ENCODE measurements around the gene EHHADH.
"Not testable (repeated sequence)": the region's sequence is repeated elsewhere in the genome, so short reads cannot be mapped to it uniquely, and the experiment has no call there.

The EHHADH gene

DNA sequence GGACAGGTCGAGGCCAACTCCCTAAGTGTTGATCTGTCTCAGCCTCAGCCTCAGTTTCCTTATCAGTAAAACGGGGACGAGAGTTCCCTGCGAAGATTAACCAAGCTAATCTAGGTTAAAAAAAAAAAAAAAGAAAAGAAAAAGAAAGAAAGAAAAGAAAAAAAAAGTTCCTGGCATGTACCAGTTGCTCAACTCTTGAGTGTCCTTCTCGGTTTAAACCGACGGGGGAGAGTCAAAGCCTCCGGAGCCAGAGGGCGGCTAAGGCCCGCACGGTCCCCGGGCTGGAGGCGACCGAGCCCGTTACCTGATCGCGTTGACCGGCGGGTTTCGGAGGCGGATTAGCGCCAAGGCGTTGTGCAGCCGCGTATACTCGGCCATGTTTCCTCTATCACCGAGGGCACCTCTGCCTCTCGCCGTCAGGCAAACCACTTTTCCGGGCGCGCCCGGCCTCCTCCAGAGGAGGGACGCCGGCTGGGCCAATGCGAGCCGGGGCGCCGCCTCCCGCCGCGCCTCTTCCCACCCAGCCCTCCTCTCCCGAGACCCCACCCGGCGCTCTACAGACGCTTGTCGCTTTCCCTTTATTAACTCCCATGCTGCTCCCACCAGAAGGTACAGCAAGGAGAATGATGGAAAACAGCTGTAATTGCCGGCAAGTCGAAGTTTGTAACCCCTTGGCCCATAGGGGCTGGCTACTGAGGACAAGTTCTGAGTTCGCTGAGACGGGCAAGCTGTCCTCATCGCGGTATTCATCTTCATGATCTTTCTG, at the start of gene EHHADH:
TSS of gene EHHADH (minus strand) at position 405 of the 766 bp plus-strand sequence. CDS start at position 378, 27 bp downstream.
- peak; percentile 68 for DNase-seq

DNA sequence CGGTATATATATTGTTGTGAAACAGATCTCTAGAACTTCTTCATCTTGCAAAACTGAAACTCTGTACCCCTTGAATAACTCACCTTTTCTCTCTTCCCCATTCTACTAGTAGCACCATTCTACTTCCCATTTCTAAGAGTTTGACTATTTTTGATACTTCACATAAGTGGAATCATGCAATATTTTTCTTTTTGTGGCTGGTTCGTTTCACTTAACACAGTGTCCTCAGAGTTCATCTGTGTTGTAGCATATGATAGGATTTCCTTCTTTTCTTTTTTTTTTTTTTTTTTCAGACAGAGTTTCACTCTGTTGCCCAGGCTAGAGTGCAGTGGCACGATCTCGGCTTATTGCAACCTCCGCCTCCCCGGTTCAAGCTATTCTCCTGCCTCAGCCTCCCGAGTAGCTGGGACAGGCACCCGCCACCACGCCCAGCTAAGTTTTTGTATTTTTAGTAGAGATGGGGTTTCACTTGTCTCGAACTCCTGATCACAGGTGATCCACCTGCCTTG, 46.1 kb upstream of the EHHADH start:
- not testable (repeated sequence) for DNase-seq

DNA sequence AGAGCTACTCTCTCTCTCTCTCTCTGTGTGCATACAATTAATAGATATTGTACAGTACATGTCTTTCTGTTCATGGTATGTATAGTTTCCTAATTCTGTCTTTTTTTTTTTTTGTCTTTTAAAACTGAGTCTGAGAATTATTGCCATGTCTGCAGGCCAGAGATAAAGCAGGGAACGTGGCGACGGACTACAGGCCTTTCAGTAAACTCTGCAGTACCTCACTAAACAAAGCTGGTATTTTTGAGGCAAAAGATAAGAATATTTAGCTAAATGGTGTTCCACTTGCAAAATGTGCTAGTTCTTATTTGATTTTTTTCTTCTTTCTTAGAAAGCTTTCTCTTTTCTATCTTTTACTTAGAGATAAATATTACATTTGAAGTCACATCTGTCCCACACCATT, 44.0 kb upstream of the EHHADH start:
- no peak for DNase-seq

DNA sequence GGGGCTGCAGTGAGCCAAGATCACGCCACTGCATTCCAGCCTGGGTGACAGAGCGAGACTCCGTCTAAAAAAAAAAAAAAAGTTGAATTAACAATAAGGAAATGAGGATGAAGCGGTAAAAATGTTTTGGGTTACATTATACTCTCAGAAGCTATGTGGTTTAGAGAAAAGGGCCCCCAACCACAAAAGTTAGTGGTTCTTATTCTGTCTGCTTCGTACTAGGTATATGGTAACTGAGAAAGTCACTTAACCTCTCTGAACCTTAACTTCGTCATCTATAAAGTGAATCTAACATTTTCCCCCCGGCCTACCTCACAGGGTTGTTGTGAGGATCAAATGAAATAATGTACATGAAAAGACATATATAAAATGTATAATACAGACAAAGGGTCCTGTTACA, 38.4 kb upstream of the EHHADH start:
- no peak for DNase-seq

DNA sequence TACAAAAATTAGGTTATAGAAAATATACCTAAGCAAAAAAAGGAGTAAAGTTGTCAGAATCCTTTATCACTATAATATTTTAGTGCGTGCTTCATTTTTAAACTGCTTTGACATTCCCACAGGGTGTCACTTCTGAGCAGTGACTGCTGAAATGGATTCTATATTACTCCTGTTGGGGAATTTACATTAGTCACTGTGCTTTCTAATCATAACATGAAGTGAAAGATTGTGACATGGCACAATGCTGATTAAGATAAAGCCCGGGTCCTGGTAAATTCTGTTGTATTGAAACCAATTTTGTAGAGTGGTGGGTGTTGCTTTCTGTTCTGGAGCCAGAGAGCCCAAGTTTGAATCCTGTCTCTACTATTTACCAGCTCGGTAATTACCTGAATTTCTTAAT, 36.4 kb upstream of the EHHADH start:
- no peak for DNase-seq

DNA sequence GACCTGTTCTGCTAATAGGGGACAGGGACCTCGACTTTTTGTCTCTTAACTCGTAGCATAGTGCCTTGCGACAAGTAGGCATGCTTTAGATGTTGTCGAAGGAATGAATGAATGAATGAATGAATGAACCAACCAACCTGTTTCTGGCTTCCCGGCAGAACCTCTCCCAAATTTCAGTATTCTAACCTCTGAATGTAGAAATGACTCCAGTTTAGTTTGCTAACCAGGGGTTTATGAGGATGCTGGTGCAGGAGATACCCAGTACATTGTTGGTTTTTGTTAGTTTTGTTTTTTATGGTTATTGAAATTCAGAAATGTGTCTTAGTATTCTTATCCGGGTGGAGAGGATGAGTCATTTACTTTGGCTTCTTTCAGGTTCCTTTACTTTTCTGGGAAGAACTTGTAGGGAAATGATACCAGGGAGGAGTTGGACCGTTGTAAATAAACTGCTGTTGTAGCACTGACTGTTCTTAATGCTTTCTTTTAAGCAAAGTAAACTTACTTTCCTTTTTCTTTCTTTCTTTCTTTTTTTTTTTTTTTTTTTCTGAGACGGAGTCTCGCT, 29.6 kb upstream of the EHHADH start:
- no peak for DNase-seq

DNA sequence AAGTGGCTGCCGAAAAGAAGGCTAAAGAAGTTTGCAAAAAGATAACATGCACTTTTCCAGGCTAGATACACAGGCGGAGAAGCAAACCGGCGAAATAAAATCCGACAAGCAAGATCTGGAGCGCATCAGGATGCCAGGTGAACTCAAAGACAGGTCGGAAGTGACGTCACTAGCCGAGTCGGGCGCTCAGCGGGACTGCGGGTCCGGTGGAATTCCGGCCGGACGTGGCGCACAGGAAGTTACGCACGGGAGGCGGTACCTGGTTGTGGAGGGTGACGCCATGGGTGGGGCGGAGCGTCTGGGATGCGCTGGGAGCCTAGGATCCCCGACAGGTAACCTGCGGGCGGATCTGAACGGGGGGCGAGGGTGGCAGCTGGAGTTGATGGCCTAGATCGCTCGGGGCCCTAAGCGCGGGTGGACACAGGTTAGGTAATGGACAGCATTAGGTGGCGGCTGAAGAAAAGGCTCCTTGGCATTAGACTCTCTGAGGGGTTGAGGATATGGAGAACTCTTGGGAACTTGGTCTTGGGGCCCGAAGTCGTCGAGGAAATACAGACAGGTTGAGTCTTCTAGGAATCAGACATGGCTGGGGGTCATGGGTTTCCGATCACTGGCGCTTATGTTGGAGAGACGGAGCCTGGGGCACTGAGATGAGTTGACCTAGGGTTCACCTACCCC, 29.0 kb upstream of the EHHADH start:
- DNase-seq, result peak; percentile 98

DNA sequence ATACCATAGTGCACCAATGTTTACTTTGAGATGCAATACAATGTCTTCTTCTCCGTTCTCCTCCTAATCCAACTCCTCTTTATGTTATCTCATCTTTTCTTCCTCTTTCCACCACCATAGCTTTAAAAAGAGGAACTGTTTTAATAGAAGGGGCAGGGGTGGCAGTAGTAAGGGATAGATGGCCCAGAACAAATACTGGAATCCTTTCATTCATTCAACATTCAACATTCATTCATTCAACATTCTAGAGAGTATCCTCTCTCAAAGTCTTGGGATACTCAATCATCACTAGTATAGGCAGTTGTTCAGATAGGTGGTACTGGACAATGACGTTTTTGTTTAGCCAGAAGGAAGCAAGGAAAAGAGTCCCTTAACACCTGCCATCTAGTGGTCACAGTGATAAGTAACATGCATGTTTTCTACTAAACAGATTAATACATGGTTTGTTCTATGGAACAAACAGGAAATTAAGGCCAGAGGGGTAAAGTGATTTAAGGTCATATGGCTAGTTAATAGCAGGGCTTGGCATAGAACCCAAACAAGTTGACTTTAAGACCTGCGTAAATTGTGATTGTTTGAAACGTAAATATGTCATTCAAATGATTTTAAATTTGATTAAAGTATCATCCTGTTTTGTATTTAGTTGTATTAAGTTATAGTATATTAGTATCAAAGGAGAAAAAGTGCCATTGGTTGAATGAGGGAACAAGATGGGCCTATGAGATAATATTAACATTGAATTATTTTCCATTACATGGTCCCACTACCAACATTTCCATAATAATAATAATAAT, 26.9 kb upstream of the EHHADH start:
- peak; percentile 5 for DNase-seq

DNA sequence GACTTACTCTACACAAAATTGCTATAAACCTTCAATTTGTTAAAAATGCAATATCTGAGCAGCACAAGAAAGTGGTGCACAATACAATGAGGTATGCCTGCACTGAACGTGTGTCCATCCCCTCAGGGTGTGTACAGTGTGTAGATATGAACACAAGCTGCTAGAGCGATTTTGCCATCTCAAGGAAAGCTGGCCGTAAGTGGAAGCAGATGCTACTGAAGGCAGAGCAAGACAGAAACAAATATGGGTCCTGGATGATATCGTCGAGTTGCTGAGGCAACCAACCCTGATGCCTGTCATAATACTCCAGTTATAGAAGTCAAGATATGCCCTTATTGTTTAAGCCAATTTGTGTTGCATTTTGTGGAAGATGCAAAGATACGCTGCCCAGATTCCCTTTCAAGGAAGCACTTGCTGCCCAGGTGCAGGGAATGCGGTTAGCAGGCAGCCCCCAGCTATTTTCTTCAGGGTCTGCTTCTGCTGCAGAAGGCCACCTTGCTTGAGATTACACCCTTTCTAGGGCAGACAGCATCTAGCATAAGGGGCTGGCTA, 25.8 kb upstream of the EHHADH start:
- no peak for DNase-seq

DNA sequence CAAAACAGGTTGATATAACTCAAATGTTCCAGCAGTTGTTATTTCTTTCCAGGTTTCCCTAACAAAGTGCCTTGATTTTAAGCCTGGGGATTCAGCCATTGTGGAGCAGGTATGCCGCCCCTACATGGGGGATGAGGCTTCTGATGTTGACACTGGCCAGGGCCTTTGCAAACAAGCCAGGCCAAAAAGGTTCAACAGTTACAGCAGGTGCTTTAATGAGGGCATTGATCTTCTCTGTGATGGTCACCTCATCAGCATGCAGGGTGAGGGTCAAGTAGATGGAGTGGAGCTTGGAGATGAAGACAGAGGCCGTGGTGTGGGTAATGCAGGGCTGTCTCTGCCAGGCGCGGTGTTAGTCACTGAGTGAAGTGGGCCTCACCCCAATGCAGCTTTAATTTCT, 22.6 kb upstream of the EHHADH start:
- DNase-seq, result no peak

DNA sequence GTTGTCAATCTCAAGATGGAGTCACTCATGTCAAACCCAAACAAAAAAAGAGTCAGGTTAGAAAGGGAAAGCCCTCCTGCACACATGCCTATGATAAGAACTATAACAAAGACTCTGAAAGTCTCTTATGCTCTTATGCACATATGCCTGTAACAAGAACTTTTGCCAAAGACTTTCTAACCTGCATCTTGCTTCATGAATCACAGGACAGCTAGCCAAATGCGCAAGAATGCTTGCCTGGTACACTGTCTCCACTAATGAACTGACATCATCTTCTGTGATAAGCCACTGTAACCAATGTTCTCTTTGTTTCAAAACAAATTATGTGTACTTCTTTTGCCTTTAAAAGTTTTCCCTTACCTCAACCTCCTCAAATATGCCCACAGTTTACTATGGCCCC, 18.2 kb upstream of the EHHADH start:
- DNase-seq, result no peak

DNA sequence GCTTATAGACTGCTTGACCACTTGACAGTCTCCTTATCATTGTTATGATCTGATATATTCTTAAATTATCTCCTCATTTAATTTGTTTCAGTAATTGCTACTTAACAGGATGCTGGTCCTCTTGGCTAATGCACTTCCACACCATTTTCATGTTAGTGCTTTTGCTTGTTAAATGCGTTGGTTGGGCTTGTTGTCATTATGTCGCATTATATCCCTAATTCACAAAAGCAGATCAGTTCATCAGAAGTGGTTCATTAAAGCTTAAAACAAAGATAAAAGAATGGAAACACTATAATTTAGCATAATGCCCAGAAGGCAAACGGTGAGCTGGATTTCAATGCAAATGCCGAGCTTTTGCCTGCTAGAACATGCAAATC, 17.1 kb upstream of the EHHADH start:
- no peak for DNase-seq

DNA sequence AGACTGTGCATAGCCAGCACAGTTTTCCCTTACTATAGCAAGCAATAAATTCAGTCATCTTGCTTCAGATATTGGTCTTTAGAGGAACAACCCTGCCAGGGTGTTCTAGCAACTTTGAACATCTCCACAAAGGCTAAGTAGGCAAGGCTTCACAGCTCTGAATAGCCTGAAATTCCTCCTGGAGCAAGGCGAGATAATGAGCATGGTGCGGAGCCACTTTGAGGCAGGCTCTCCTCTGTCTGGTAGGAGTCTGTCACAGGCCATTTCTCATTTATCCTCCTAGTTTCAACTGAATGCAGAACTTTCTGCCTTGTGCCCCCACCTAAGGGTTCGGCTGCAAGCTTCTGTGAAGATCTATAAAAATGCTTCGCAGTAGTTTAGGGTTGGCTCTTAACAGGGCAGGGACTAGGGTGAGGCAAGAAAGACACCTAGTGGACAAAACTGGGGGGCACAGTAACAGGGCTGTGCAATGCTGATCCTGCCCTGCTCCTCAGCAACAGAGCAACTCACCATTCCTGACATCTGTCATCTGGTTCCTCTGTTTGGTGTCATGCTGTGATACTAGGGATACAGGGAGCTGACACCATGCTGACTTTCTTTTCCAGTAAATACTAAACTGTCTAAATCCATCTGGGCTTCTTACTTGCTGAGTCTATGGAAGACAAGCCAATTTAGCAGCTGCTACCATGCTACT, 16.6 kb upstream of the EHHADH start:
- peak; percentile 20 for DNase-seq

DNA sequence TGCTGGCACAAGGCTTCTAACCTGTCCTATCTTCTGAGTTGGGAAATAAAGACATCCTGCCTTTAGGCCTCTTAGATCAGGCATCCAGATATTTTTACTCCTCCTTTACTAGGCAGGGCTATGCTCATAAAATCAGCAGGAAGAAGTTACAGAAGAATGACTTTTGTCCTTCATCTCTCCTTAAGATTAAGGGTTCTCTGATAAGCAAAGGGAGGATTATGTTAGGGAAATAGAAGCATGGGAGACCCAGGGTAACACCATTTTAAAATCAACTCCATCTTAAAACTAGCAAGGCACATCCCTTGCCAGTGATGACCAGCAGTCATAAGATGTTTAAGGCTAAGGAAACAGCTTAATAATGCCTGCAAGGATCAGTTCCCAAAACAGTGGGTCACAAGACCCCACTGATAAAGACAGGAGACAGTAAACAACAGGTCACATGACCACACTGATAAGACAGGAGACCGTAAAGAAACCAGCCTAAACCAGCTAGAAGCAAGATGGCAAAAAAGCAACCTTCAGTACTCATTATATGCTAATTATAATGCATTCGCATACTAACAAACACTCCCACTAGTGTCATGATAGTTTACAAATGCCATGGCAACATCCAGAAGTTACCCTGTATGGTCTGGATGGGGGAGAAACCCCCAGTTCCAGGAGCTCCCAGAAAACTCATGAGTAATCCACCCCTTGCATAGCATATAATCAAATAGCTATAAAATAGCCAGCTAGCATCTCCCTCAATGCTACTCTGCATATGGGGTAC, 14.5 kb upstream of the EHHADH start:
- DNase-seq, result no peak

DNA sequence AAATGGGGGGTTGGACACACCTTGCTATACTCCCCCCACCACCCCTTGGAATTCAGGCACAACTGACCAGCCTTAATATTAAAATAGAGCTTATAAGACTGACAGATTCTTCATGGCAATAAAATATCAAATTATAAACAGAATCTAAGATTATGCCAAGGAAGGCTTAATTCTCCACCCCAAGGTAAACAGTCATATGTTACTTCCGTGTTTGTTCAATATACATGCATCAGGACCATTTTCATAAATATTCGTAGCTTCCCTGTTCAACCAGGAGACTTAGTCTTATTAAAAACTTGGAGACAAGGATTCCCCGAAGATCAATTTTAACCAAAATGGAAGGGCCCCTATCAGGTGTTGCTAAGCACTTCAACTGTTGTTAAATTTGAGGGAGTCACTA, 13.3 kb upstream of the EHHADH start:
- no peak for DNase-seq

DNA sequence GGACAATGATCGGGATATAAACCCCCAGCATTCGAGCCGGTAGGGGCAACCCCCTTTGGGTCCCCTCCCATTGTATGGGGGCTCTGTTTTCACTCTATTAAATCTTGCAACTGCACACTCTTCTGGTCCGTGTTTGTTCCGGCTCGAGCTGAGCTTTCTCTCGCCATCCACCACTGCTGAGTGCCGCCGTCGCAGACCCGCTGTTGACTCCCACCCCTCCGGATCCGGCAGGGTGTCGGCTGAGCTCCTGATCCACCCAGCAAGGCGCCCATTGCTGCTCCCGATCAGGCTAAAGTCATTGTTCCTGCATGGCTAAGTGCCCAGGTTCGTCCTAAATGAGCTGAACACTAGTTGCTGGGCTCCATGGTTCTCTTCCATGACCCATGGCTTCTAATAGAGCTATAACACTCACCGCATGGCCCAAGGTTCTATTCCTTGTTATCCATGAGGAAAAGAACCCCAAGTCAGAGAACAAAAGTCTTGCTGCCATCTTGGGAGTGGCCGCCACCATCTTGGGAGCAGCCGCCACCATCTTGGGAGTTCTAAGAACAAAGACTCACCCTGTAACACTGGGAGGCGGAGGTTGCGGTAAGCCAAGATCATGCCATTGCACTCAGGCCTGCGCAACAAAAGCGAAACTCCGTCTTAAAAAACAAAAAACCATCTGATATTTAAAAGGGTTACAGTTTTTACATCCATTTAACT, 11.2 kb upstream of the EHHADH start:
- DNase-seq, result no peak

DNA sequence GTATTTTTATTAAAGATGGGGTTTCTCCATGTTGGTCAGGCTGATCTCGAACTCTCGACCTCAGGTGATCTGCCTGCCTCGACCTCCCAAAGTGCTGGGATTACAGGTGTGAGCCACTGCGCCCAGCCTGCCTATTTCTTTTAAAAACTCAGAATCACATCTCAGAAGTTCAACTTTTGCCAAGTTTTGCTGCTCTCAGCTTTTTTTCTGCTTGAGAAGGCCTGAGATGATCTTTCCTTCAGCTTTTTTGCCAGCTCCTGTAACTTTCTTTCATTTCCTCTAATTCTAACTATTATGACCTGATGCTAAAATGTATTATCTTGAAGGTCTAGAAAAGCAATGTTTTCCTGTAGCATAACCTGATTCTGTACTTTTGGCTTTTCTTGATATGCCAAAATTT, 9.6 kb upstream of the EHHADH start:
- DNase-seq, result no peak

DNA sequence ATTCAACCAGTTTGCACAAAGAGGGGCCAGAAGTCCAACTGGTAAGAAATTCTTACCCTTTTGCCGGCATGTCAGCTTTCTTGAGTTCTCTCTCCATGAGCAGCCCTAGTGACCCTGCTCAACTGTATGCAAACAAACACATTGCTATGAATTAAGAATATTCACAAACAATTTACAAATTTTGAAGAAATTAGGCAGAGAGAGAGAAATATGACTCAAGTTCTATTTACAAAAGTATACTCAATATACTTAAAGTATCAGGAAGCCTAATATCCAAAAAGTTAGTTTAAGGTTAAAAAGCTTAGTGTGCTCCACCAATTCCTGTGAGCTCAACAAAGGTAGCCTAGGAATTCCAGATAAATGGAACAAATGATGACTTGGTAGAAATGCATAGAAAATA, 3.5 kb upstream of the EHHADH start:
- DNase-seq, result no peak

DNA sequence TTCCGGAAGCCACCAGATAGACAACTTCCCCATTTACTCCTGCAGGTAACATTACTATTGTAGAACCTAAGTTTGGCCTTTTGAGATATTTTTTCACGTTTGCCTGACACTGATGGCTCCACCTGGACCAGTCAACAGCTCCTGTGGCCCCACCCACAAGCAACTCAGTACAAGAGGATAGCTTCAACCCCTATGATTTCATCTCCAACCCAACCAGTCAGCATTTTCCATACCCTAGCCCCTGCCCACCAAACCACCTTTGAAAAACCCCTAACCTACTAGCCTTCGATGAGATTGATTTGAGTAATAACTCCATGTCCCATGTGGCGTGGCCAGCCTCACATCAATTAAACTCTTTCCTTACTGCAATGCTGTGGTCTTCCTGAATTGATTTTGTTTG, 950 bp upstream of the EHHADH start:
- DNase-seq, result no peak

DNA sequence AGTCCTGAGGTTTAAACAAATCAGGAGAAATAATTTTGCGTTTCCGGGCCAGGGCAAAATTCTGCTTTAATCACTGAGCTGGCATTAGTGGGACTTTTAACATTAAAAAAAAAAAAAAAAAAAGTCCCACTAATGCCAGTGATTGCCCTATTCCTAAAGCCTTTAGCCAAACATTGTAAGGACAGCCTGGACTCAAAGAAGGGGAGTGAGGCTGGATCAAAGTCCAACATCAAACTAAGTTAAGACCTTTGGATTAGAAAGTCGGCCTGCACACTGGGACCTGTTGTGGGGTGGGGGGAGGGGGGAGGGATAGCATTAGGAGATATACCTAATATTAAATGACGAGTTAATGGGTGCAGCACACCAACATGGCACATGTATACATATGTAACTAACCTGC, 716 bp downstream of the EHHADH start:
- not testable (repeated sequence) for DNase-seq

DNA sequence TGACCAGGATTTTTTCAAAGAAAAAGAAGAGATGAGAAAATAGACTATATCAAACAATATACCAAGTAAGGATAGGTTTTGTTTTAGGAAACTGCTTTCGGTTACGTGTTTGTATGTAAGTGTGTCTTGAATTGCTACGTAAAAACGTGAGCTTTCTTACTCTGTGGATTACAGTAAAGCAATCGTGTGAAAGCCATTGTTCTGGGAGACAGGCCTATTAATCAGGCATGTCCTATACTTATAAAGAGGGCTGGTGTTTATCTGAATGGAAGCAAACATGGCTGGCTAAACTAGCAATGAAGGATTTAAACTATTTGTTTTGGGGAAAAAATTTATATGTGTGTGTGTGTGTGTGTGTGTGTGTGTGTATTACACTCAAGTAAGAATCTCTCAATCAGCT, 2.6 kb downstream of the EHHADH start:
- no peak for DNase-seq
